Measurements from ENCODE around the gene ZC3H7A.

- TF ChIP-seq CTCF (IDR thresholded peaks at IDR 0.05) (no peak), EP300 (IDR thresholded peaks at IDR 0.05) (no peak), POLR2A (IDR thresholded peaks at IDR 0.05) (no peak)
Measured at GRCh38 chr16:11731222-11731621, 65.8 kb downstream of the ZC3H7A start.
